Measurements from ENCODE around the gene PLAC1. TPM values are rescaled to one million over a fixed set of nuclear protein-coding genes. Genes with fewer than 3 reads are reported as not detected.
A peak's percentile ranks its signal among the peaks of the same experiment; 100 is the strongest.

PLAC1 gene
- total RNA-seq, 1 experiment from 2014 or later = 0.51 TPM

GRCh38 chrX:134604701-134605311, 53.5 kb downstream of the PLAC1 start:
- Histone ChIP-seq H3K27me3 (ENCODE audit: control insufficient read depth, insufficient read depth, low read length) (no peaks in the 10 kb centered on the region), H3K36me3 (ENCODE audit: control insufficient read depth, insufficient read depth, low read length) (no peaks in the 10 kb centered on the region), H3K4me1 (ENCODE audit: control insufficient read depth, insufficient read depth, low read length) (no peaks in the 10 kb centered on the region), H3K27ac (ENCODE audit: low read length) (peak overlapping the region; percentile 62; the same call in 1 of the 2 replicates), H3K9me3 (ENCODE audit: control insufficient read depth, insufficient read depth, low read depth, low read length) (peaks cover 5% of the 10 kb centered on the region; the same call in 1 of the 2 replicates), H3K4me3 (ENCODE audit: low read depth in 2 of 2, low read length in 2 of 2) (no peak overlapping the region)
- ATAC-seq = no peak
- no peak for DNase-seq (ENCODE audit: low read depth, low spot score)
- POLR2A ChIA-PET = no interaction called here
- CTCF ChIA-PET = no interaction called here
- TF ChIP-seq SIN3A (IDR thresholded peaks at IDR 0.05; ENCODE audit: borderline replicate concordance, insufficient read depth, low read depth, low read length) (no peak), CTCF (IDR thresholded peaks at IDR 0.05) (no peak), REST (IDR thresholded peaks at IDR 0.05; ENCODE audit: insufficient read depth in 1 of 2, low read depth in 2 of 2, low read length in 1 of 2) (no peak), POLR2AphosphoS5 (IDR thresholded peaks at IDR 0.05; ENCODE audit: low read depth, low read length) (no peak), TCF7L2 (IDR thresholded peaks at IDR 0.05; ENCODE audit: low read depth, low read length) (no peak)
- intact Hi-C loops (cut with micrococcal nuclease; ENCODE audit: unreplicated experiment) (no loop called here), in situ Hi-C loops (cut with HindIII; ENCODE audit: low pct_unique_long_range_greater_than_20kb, low sequenced_read_pairs) (no loop called here)
- no TSS peak for BruUV-seq (replicated peaks)

- in situ Hi-C loops (cut with HindIII; ENCODE audit: low pct_unique_long_range_greater_than_20kb, low sequenced_read_pairs) = no loop called here
- CTCF ChIA-PET = no interaction called here
- Histone ChIP-seq H3K4me3 (ENCODE audit: low read depth in 2 of 2, low read length in 2 of 2) (no peak overlapping the region), H3K27me3 (ENCODE audit: control insufficient read depth, insufficient read depth, low read length) (no peaks in the 10 kb centered on the region), H3K27ac (ENCODE audit: low read length) (peak overlapping the region; percentile 62; the same call in 1 of the 2 replicates), H3K9me3 (ENCODE audit: control insufficient read depth, insufficient read depth, low read depth, low read length) (peaks cover 5% of the 10 kb centered on the region; the same call in 1 of the 2 replicates), H3K36me3 (ENCODE audit: control insufficient read depth, insufficient read depth, low read length) (no peaks in the 10 kb centered on the region), H3K4me1 (ENCODE audit: control insufficient read depth, insufficient read depth, low read length) (no peaks in the 10 kb centered on the region)
- BruUV-seq (replicated peaks) = no TSS peak
- ATAC-seq (peak; percentile 56; the same call in 1 of the 2 replicates), DNase-seq (ENCODE audit: low read depth, low spot score) (no peak)
- intact Hi-C loops (cut with micrococcal nuclease; ENCODE audit: unreplicated experiment) = no loop called here
- POLR2A ChIA-PET = interaction anchor here (1.1 kb wide), 1 partner anchor 17 kb away, joined by 5 read pairs; no protein-coding TSS in a partner anchor
- TF ChIP-seq REST (IDR thresholded peaks at IDR 0.05; ENCODE audit: insufficient read depth in 1 of 2, low read depth in 2 of 2, low read length in 1 of 2) = no peak
- no peak for TF ChIP-seq CTCF (IDR thresholded peaks at IDR 0.05)
- no peak for TF ChIP-seq POLR2AphosphoS5 (IDR thresholded peaks at IDR 0.05; ENCODE audit: low read depth, low read length)
- no peak for TF ChIP-seq SIN3A (IDR thresholded peaks at IDR 0.05; ENCODE audit: borderline replicate concordance, insufficient read depth, low read depth, low read length)
- peak; percentile 70 for TF ChIP-seq TCF7L2 (IDR thresholded peaks at IDR 0.05; ENCODE audit: low read depth, low read length)
These were observed 54.2 kb downstream of the PLAC1 start for GRCh38 chrX:134603806-134604700.
